Suppressor macrophage treated with lipopolysaccharide for 4 hours (primary cell): ENCODE results near the gene GIT2.
"Not testable (repeated sequence)": the region's sequence is repeated elsewhere in the genome, so short reads cannot be mapped to it uniquely, and the experiment has no call there.

Experiments
- DNase-seq: peaks from one replicate; pipeline ENCODE4 v3.0.0-alpha.2; 2020

The GIT2 gene

DNA sequence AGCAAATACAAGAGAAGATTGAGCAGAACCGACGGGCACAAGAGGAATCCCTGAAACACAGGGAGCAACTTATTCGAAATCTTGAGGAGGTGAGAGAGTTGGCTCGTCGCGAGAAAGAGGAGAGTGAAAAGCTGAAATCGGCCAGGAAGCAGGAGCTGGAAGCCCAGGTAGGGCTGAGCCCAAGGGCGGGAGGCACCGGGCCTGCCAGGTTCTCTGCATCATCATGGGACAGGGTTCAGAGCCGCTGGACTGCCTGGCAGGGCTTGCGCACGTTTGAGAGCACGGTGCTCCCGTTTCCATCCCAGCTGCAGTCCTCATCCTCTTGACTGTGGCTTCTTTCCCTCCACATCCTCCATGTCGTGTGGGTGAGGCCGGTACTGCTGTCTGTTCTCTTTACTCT, 81.7 kb downstream of the GIT2 start:
- no peak for DNase-seq

DNA sequence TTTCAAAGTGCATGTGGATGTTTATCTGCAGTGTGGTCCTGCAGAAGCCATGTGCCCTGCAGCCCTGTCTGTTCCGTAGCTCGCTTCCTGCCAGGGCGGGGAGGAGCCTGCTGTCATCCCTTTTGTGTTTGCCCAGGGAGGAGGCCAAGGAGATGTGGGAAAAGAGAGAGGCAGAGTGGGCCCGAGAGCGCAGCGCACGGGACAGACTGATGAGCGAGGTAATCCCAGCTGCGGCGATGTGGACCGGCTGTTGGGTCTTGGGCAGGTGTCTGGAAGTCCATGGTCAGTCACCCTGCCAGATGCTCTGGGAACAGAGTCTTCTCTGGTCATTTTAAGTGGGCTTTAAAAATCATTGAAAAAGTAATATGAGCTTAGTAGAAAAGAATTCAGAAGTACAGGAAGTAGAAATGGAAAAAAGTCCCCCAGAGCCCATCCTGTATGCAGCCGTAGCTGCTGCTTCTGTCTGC, 83.3 kb downstream of the GIT2 start:
- no peak for DNase-seq

DNA sequence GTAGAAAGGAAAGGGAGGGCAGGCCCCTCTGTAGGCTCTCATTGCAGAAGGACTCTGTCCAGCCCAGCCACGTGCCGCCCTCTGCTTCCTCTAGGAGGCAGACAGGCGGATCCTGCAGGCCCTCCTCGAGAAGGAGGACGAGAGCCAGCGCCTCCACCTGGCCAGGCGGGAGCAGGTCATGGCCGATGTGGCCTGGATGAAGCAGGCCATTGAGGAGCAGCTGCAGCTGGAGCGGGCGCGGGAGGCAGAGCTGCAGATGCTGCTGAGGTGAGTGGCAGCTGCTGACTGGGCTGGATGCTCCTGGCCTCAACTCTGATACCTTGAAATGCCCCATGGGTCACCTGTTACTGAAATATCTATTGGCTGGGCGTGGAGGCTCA, 85.2 kb downstream of the GIT2 start:
- peak; percentile 12 for DNase-seq

DNA sequence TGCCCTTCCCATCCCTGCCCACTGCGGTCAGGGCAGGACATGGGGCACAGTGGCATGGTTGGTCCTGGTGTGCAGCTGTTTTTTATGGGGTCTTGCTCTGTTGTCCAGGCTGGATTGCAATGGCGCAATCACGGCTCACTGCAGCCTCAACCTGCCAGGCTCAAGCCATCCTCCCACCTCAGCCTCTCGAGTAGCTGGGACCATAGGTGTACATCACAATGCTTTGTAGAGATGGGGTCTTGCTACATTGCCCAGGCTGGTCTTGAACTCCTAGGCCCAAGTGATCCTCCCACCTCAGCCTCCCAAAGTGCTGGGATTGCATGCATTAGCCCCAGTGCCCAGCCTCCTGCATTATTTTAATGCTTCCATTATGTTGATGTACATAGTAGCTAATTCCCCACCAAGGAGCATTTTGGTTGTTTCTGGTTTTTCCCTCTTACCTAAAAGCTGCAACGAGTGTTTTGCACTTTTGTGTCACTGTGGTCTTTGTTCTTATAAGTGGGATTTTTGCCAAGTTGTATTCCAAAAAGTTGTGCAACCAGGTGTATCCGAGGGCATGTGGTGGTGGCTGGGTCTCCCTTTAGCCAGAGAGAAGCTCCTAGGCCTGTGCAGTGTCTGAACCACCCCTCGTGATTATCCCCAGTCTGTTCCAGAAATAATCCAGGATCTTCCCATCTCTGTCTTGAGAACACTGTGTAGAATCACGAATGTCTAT, 85.8 kb downstream of the GIT2 start:
- no peak for DNase-seq

- no peak for DNase-seq
These were observed 90.9 kb downstream of the GIT2 start for GRCh38 chr12:109905301-109905700.

- DNase-seq: no peak
These were observed 93.2 kb downstream of the GIT2 start for GRCh38 chr12:109902891-109903418.

DNA sequence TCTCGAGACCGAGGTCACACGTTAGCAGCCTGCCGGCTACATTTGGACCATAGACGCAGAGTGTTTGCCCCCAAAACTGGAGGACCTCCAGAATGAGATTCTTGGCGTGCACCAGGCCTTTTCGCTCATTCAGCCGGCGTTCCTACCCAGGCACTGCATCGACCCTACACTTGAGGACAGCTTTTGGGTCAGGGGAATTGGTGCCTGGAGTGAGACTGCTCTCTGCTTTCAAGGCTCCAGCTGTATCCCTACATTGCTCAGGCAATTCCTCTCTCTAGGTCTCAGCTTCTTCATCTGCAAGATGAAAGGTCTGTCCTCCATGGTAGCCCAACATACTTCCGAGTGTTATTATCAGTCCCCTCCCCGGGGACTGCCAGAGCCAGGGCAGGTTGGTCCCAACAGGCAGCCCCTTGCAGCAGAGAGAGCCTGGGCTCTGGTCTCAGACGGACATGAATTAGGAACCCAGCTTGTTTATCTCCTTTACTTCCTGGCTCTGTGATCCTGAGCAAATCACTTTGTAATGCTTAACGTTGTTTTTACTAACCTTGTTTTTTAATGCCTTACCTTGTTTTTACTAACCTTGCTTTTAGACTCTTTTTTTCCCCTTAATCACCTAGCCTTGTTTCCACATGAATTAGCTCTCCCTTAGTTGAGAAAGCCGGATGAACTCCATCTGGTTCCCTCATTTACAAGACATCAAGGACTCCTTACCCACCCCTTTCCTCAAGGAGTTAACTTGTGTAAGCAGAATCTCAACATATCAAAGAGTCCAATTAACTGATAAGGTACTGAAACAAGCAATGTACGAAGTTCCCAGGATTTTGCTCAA, 95.2 kb downstream of the GIT2 start:
- DNase-seq: no peak

- DNase-seq: peak; percentile 92
These were observed 96.1 kb downstream of the GIT2 start, which contains the start of gene TCHP for GRCh38 chr12:109899783-109900751. TSS of gene TCHP (plus strand) at chr12:109900274. CDS start at chr12:109903027, 2,753 bp downstream.

DNA sequence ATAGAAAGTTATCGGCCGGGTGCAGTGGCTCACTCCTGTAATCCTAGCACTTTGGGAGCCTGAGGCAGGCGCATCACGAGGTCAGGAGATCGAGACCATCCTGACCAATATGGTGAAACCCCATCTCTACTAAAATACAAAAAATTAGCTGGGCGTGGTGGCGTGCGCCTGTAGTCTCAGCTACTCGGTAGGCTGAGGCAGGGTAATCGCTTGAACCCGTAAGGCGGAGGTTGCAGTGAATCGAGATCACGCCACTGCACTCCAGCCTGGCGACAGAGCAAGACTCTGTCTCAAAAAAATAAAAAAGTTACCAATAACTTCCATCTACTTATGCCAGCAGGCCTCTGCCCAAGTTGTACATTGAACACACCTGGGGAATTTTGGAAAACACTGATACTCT, 96.8 kb downstream of the GIT2 start:
- not testable (repeated sequence) for DNase-seq

DNA sequence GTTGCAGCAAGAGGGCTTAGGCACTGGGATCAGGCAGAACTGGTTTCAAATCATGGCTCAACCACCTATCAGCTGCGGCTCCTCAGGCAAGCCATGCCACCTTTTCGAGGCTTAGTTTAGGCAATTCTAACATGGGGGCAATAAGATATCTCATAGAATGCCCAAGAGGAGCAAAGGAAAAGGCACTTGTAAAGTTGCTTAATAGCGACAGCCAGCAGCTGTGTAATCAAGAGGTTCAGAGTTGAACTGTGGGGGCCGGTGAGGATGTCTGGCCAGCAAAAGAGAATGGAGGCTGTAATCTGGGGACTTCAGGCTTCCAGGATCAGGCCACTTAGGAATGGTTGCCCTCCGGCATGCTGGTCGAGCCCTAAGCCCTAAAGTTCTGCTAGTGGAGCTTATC, 99.1 kb downstream of the GIT2 start:
- DNase-seq: no peak

DNA sequence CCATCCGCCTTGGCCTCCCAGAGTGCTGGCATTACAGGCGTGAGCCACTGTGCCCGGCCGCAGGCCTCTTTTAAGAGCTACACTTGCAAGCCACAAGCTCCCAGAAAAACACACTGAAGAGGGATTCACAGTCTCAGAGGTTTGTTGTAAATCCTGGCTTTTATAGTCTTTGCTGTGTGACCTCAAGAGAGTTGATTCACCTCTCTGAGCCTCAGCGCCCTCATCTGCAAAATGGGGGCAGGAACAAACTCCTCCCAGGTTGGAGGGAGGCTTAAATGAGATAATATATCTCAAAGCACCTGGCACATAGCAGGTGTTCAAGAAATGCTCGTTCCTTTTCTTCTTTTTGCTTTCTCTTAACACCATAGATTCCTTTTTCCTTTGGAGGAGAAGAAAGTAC, 100.0 kb downstream of the GIT2 start:
- DNase-seq: no peak

DNA sequence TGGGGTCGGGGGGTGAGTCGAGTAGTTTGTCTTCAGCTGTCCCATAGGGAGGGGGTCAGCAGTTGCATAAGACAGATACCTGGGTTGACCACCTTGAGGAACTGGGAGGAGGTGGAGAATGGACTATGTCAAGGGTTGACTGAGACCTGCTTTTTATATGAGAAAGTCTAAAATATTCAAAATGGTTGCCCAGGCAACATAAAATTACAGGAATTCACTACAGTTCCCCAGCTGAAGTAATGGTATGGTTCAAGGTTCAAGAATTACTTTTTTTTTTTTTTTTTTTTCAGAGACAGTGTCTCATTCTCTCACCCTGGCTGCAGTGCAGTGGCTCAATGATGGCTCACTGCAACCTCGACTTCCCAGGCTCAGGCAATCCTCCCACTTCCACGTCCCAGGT, 101.2 kb downstream of the GIT2 start:
- no peak for DNase-seq

DNA sequence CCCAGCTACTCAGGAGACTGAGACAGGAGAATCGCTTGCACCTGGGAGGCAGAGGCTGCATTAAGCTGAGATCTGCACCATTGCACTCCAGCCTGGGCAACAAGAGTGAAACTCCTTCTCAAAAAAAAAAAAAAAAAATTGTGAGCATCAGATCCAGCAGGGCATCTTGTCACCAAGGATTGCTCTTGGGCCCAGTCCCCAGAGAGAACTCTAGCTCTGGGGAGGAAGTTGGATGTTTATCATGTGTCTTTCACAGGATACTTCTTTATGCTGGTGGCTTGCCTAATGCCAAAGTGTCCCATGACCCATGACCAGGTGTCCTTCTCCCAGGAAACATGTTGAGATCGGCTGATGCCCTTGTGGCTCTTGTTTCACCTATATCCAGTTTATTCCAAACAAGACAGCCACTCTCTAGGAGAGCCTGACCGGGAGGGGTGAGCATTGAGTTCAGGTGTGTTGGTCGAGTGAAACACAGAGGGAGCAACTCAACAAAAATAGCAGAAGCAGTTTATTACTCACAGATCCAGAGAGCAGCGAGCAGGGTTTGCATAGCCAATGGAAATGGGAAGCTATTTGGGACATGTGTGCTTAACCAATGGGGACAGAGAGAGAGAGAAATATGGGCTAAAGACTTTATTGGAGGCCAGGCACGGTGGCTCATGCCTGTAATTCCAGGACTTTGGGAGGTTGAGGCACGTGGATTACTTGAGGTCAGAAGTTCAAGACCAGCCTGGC, 102.7 kb downstream of the GIT2 start:
- peak; percentile 13 for DNase-seq

DNA sequence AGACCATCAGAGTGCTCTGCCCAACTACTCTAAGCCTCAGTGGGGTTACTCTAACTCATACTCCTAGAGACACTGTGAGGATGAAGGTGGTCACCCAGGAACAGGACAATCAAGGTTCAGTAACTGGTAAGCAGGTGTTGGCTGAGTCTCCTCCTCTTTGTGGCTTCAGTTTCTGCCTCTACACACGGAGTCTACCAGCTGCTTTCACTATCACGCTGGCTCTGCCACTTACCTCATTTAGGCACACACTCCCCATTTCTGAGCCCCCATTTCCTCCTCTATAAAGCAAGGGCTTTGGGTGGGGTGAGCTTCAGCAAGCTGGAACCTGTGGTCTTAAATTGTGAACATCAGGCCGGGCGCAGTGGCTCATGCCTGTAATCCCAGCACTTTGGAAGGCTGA, 103.4 kb downstream of the GIT2 start:
- DNase-seq: no peak

DNA sequence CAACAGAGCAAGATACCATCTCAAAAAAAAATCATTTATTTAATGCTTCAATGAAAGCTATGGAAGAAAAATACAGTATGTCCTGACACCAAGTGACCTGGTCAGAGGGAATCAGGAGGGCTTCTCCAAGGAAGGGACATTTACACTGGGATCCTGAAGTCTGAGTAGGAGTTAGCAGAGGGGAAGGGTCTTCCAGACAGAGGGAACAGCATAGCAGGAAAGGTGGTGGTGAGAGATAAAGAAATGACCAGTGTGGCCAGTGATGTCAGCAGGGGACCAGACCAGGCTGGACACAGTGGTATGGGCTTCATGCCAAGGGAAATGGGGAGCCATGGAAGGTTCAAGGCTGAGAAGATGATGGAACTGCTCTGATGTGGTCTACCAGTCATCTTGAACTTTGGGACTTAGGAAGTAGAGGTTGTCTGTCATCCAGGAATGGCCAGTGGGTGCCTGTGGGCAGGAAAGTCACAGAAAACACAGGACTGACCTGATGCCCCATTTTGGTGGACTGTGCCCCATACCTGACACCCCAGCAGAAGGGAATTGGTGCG, 103.9 kb downstream of the GIT2 start:
- DNase-seq: no peak

DNA sequence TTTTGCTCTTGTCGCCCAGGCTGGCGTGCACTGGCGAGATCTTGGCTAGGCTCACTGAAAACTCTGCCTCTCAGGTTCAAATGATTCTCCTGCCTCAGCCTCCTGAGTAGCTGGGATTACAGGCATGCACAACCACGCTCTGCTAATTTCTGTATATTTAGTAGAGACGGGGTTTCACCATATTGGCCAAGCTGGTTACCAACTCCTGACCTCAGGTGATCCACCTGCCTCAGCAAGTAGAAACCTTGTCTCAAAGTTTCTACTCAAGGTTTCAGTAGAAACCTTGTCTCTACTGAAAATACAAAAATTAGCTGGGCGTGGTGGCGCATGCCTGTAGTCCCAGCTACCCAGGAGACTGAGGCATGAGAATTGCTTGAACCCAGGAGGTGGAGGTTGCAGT, 104.4 kb downstream of the GIT2 start:
- not testable (repeated sequence) for DNase-seq

GRCh38 chr12:109890620-109891170, 105.5 kb downstream of the GIT2 start:
- no peak for DNase-seq

DNA sequence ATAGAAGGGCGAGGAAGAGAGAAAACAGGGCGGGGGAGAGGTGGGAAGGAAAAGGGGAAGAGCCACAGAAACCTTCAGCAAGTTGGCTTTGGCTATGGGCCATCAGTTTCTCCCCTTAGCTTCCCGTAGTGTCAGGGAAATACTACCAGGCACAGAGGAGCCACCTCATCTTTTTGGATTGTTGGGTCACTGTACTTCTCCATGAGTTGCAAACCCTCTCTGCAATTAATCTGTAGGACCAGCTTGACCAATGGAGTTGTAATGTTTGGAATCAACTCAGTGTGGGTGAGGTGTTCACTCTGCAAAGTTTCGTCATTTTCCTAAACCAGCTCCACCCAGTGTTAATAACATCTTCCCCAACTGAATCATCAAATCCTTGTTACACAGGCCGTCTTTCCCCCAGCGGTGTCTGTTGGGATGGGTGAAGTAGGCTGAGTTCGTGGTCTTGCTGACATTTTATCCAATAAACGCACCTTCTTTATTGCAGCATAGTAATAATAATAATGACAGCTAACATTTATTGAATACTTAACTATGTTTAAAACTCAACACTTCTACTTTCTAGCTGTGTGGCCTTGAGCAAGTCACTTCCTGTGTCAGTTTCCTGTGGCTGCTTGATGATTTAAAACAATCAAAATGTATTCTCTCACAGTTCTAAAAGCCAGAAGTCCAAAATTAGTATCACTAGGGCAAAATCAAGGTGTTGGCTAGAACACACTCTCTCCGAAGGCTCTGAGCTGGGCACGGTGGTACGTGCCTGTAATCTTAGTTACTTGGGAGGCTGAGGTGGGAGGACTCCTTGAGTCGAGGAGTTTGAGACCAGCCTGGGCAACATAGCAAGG, 107.8 kb downstream of the GIT2 start:
- peak; percentile 84 for DNase-seq

GRCh38 chr12:109885616-109886015, 110.6 kb downstream of the GIT2 start:
- no peak for DNase-seq

GRCh38 chr12:109883461-109883860, 112.7 kb downstream of the GIT2 start:
- no peak for DNase-seq
